Gastroesophageal sphincter (tissue), 3 donors: Measurements from ENCODE around the gene ZNF442.

ENCODE experiments used
- POLR2A ChIP-seq, 2 donors: fragments of 450-650 bp; IDR thresholded peaks; one replicate each; pipeline ENCODE4 v1.6.1; 2017; ENCODE audit warnings: antibody characterized with exemption in 2 of 2, mild to moderate bottlenecking in 2 of 2, moderate library complexity in 1 of 2
- TF ChIP-seq, protein P1 (sequence below), 4 experiments: fragments of 200-600 bp in 2 of 4; fragments of 450-650 bp in 2 of 4; sonication (generic) in 1 of 4; IDR thresholded peaks; one replicate each; pipeline ENCODE4 v1.5.1; 2017 to 2019; ENCODE audit warnings: antibody characterized with exemption in 4 of 4, mild to moderate bottlenecking in 2 of 4, moderate library complexity in 2 of 4

GRCh38 chr19:12345197-12345596 lies 20.3 kb downstream of the ZNF442 start:
- TF ChIP-seq, protein P1, sequence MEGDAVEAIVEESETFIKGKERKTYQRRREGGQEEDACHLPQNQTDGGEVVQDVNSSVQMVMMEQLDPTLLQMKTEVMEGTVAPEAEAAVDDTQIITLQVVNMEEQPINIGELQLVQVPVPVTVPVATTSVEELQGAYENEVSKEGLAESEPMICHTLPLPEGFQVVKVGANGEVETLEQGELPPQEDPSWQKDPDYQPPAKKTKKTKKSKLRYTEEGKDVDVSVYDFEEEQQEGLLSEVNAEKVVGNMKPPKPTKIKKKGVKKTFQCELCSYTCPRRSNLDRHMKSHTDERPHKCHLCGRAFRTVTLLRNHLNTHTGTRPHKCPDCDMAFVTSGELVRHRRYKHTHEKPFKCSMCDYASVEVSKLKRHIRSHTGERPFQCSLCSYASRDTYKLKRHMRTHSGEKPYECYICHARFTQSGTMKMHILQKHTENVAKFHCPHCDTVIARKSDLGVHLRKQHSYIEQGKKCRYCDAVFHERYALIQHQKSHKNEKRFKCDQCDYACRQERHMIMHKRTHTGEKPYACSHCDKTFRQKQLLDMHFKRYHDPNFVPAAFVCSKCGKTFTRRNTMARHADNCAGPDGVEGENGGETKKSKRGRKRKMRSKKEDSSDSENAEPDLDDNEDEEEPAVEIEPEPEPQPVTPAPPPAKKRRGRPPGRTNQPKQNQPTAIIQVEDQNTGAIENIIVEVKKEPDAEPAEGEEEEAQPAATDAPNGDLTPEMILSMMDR (IDR thresholded peaks at IDR 0.05): no peak
- no peak for TF ChIP-seq POLR2A (IDR thresholded peaks at IDR 0.05)
